Measurements from ENCODE around the gene RASL11A. TPM values are rescaled to one million over a fixed set of nuclear protein-coding genes. Genes with fewer than 3 reads are reported as not detected.
"Not testable (repeated sequence)": the region's sequence is repeated elsewhere in the genome, so short reads cannot be mapped to it uniquely, and the experiment has no call there.

The RASL11A gene
- total RNA-seq, 1 experiment from 2014 or later: 59.7 TPM

DNA sequence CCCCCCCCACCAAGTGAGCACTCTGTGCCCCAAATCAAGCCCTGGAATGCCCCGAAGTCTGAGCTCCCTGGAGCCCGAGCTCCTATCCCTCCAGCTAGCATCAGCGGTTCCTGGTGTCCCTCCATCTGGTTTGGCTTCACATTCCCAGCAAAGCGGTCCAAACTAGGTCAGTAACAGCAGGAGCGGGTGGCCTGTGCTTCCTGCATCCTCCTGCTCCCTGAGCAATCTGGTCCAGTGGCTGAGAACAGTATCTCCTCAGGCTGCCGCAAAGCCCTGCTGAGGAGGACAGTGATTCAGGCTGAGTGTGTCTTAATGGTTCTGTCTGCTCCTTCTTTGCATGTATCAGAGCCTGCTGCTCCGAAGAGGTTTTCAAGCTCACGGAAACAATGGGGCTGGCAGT, 25.9 kb downstream of the RASL11A start:
- TF ChIP-seq EZH2 (IDR thresholded peaks at IDR 0.05; ENCODE audit: low read length, unreplicated experiment): no peak
- TF ChIP-seq, protein P1, sequence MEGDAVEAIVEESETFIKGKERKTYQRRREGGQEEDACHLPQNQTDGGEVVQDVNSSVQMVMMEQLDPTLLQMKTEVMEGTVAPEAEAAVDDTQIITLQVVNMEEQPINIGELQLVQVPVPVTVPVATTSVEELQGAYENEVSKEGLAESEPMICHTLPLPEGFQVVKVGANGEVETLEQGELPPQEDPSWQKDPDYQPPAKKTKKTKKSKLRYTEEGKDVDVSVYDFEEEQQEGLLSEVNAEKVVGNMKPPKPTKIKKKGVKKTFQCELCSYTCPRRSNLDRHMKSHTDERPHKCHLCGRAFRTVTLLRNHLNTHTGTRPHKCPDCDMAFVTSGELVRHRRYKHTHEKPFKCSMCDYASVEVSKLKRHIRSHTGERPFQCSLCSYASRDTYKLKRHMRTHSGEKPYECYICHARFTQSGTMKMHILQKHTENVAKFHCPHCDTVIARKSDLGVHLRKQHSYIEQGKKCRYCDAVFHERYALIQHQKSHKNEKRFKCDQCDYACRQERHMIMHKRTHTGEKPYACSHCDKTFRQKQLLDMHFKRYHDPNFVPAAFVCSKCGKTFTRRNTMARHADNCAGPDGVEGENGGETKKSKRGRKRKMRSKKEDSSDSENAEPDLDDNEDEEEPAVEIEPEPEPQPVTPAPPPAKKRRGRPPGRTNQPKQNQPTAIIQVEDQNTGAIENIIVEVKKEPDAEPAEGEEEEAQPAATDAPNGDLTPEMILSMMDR (conservative IDR thresholded peaks at IDR 0.05; ENCODE audit: low read depth, low read length): no peak
- TF ChIP-seq EZH2phosphoT487 (IDR thresholded peaks at IDR 0.05; ENCODE audit: borderline replicate concordance, low read length): no peak
- Histone ChIP-seq H4K20me1 (ENCODE audit: low read length) (no peaks in the 10 kb centered on the region), H3K4me2 (ENCODE audit: low read length) (no peak overlapping the region), H3K9me3 (ENCODE audit: low read length) (no peaks in the 10 kb centered on the region), H3K27ac (ENCODE audit: low read length) (no peak overlapping the region), H3F3A (ENCODE audit: low read length, unreplicated experiment) (no peaks in the 10 kb centered on the region), H3K9ac (ENCODE audit: low read length) (no peak overlapping the region), H2AFZ (ENCODE audit: low read length) (no peak overlapping the region), H3K4me3 (ENCODE audit: low read length) (no peak overlapping the region), H3K36me3 (ENCODE audit: low read depth, low read length) (no peaks in the 10 kb centered on the region), H3K27me3 (ENCODE audit: low read length) (no peaks in the 10 kb centered on the region), H3K4me1 (ENCODE audit: insufficient read depth, low read length) (no peaks in the 10 kb centered on the region), H3K79me2 (ENCODE audit: low read length) (no peaks in the 10 kb centered on the region), H3K9me2 (replicated peaks; ENCODE audit: low read length) (no peaks in the 10 kb centered on the region)
- CTCF ChIA-PET: no interaction called here
- no peak for DNase-seq
- POLR2A ChIA-PET (ENCODE audit: unreplicated experiment): no interaction called here
- BruUV-seq (replicated peaks): no TSS peak
- intact Hi-C loops (cut with micrococcal nuclease): no loop called here
- ATAC-seq: no peak

DNA sequence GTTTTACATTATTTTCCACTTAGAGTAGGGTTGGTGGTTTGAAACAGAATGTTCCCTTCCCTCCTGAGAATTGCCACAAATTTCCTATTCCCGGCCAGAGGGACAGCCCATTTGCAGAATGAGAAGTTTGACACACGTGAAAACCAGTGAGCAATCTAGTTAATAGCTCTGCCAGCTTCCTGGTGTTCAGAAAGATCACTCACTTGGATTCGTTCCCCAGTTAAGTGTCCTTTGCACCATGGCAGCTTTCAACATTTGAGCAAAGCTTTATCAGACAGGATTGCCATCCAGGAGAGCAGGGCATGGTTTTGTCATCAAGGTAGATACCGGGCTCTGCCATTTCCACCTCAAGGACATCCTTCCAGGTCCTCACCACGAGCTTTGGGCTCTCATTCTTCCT, 28.2 kb downstream of the RASL11A start:
- TF ChIP-seq EZH2 (IDR thresholded peaks at IDR 0.05; ENCODE audit: low read length, unreplicated experiment) (no peak), EZH2phosphoT487 (IDR thresholded peaks at IDR 0.05; ENCODE audit: borderline replicate concordance, low read length) (no peak)
- TF ChIP-seq, protein P1 (conservative IDR thresholded peaks at IDR 0.05; ENCODE audit: low read depth, low read length): no peak
- no peaks in the 10 kb centered on the region for H3K36me3 ChIP-seq (ENCODE audit: low read depth, low read length)
- H3K79me2 ChIP-seq (ENCODE audit: low read length): no peaks in the 10 kb centered on the region
- intact Hi-C loops (cut with micrococcal nuclease): no loop called here
- H3K4me2 ChIP-seq (ENCODE audit: low read length): no peak overlapping the region
- no peak overlapping the region for H3K9ac ChIP-seq (ENCODE audit: low read length)
- no peak overlapping the region for H2AFZ ChIP-seq (ENCODE audit: low read length)
- H3K9me3 ChIP-seq (ENCODE audit: low read length): no peaks in the 10 kb centered on the region
- ChIA-PET CTCF (no interaction called here), POLR2A (ENCODE audit: unreplicated experiment) (no interaction called here)
- no peaks in the 10 kb centered on the region for H3K9me2 ChIP-seq (replicated peaks; ENCODE audit: low read length)
- DNase-seq (no peak), ATAC-seq (no peak)
- no peak overlapping the region for H3K27ac ChIP-seq (ENCODE audit: low read length)
- no peaks in the 10 kb centered on the region for H3K4me1 ChIP-seq (ENCODE audit: insufficient read depth, low read length)
- no TSS peak for BruUV-seq (replicated peaks)
- no peaks in the 10 kb centered on the region for H4K20me1 ChIP-seq (ENCODE audit: low read length)
- H3F3A ChIP-seq (ENCODE audit: low read length, unreplicated experiment): no peaks in the 10 kb centered on the region
- H3K27me3 ChIP-seq (ENCODE audit: low read length): no peaks in the 10 kb centered on the region
- H3K4me3 ChIP-seq (ENCODE audit: low read length): no peak overlapping the region

DNA sequence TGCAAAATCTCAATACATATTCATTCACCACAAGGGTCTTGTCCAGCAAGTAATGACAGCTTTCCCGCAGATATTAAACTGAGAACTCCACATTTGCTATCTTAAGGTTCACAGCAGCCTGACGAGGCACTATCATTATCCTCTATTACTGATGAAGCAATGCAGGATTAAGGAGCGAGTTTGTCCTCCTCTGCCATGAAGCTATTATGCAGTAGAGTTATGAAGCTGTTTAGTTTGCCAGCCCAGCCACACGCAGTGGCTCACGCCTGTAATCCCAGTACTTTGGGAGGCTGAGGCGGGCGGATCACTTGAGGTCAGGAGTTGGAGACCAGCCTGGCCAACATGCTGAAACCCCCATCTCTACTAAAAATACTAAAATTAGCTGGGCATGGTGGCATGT, 29.8 kb downstream of the RASL11A start:
- CTCF ChIA-PET: interaction anchor here (0.6 to 0.9 kb wide), 2 partner anchors 38 to 58 kb away, joined by 3 to 7 read pairs; no protein-coding TSS in a partner anchor
- BruUV-seq (replicated peaks); H3K4me3 ChIP-seq (ENCODE audit: low read length); intact Hi-C loops (cut with micrococcal nuclease); H4K20me1 ChIP-seq (ENCODE audit: low read length); H3F3A ChIP-seq (ENCODE audit: low read length, unreplicated experiment); H3K27me3 ChIP-seq (ENCODE audit: low read length); H3K9ac ChIP-seq (ENCODE audit: low read length); POLR2A ChIA-PET (ENCODE audit: unreplicated experiment); ATAC-seq; H3K4me1 ChIP-seq (ENCODE audit: insufficient read depth, low read length); H3K9me2 ChIP-seq (replicated peaks; ENCODE audit: low read length); H3K4me2 ChIP-seq (ENCODE audit: low read length); DNase-seq; H3K36me3 ChIP-seq (ENCODE audit: low read depth, low read length); H2AFZ ChIP-seq (ENCODE audit: low read length); H3K79me2 ChIP-seq (ENCODE audit: low read length); H3K27ac ChIP-seq (ENCODE audit: low read length); H3K9me3 ChIP-seq (ENCODE audit: low read length): not testable (repeated sequence)
